Right lobe of liver (tissue), 4 donors: ENCODE results near the gene HLA-C.

Source experiments
- CTCF ChIP-seq, 4 donors: fragments of 200-600 bp in 3 of 4; fragments of 450-650 bp in 1 of 4; IDR thresholded peaks; one replicate each; pipeline versions ENCODE4 v1.5.1 to v1.8.0; 2016 to 2022; ENCODE audit warnings: antibody characterized with exemption in 4 of 4, mild to moderate bottlenecking in 2 of 4
- POLR2A ChIP-seq: fragments of 450-650 bp; IDR thresholded peaks from one replicate; pipeline ENCODE4 v1.6.1; 2017; ENCODE audit warnings: antibody characterized with exemption, mild to moderate bottlenecking
- donor health status: DM: no; HTN: no; CAD: no.
- donor health status: DM: no; HTN: no; CAD: no.
- donor health status: DM: no; HTN: yes; CAD: no.

GRCh38 chr6:31299511-31299910 lies 27.6 kb upstream of the HLA-C start:
- TF ChIP-seq CTCF (IDR thresholded peaks at IDR 0.05) (no peak), POLR2A (no peak)
